Lower leg skin (tissue), 4 donors: ENCODE data around the gene MCM3AP. TPM values are rescaled to one million over a fixed set of nuclear protein-coding genes. Genes with fewer than 3 reads are reported as not detected.
A peak's percentile ranks its signal among the peaks of the same experiment; 100 is the strongest.
"Not testable (repeated sequence)": the region's sequence is repeated elsewhere in the genome, so short reads cannot be mapped to it uniquely, and the experiment has no call there.

ENCODE experiments used
- DNase-seq, 2 donors: peaks; one replicate each; pipeline ENCODE4 v3.0.0-alpha.2; 2019; ENCODE audit warnings: low spot score in 2 of 2
- H3K4me3 ChIP-seq: fragments of 200-600 bp; sonication (generic); 2 replicates; pipeline ENCODE4 v1.5.1; 2017; ENCODE audit warnings: mild to moderate bottlenecking, low read depth; ENCODE audit not compliant: poor library complexity, severe bottlenecking
- CTCF ChIP-seq, 3 donors: fragments of 450-650 bp; IDR thresholded peaks; one replicate each; pipeline ENCODE4 v1.5.1; 2016; ENCODE audit warnings: antibody characterized with exemption in 3 of 3, mild to moderate bottlenecking in 3 of 3, moderate library complexity in 2 of 3
- POLR2A ChIP-seq, 2 donors: fragments of 450-650 bp; IDR thresholded peaks; one replicate each; pipeline ENCODE4 v1.6.1; 2016 to 2017; ENCODE audit warnings: antibody characterized with exemption in 2 of 2, mild to moderate bottlenecking in 1 of 2, moderate library complexity in 1 of 2
- WGBS, 2 donors: methylation state at CpG; one replicate each; pipeline ENCODE4 v1.1.5; 2018; 5-methylcytosine and 5-hydroxymethylcytosine counted together
- intact Hi-C: fragments of 100-400 bp; cut with DNase I; formaldehyde crosslinking; loops from one replicate; pipeline ENCODE4 v1.15.0; 2023; ENCODE audit warnings: low total_unique reads
- total RNA-seq, 4 donors: library from RNA; depleted of rRNA; stranded (reverse); fragments of >200 nt; gene quantifications; one replicate each; pipeline ENCODE4 v1.1.0, GENCODE V29; 2016

The MCM3AP gene
- total RNA-seq, 4 donors from 2014 or later, result 45.5 to 71.4 (median 57.7) TPM

DNA sequence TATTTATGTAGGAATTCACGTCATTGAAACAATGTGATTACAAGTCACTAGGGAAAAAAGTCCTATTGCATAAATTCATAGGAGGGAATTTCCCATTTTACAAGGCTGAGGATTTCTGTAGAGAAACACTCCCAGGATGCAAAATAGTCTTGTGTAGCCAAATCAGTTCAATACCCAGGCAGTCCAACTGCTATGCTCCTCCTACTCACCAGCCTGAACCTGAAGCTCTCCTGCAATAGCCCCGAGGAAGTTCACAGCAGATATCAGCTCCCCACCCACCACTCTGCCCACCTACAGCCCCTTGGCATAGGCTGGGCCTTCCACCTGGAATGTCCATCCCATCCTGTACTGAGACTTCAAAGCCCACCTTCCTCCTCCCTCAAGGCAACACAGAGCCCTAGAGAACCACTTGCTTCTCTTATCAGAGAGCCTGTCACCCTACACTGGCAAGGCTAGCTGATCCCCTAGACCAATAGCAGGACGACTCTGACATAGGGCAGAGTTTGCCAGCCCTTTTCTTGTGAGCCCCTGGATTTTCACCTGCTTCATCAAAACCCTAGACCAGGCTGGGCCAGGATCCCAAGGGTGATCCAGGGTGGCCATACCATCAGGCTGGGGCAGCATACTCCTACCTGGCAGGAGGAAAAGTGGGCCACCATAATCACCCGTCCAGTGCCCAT, 58.4 kb downstream of the MCM3AP start:
- intact Hi-C loops, result no loop called here
- TF ChIP-seq POLR2A (IDR thresholded peaks at IDR 0.05) (no peak), CTCF (IDR thresholded peaks at IDR 0.05) (no peak)
- DNase-seq, result peak in 1 of 2 donors; percentile 84
- 20 to 28% methylated on average over 4 of the region's 4 CpGs for WGBS, 2 donors
- H3K4me3 ChIP-seq, result no peak overlapping the region

- no peak for DNase-seq
- H3K4me3 ChIP-seq, result no peak overlapping the region
- intact Hi-C loops, result no loop called here
- WGBS, 2 donors, result 91 to 92% methylated on average over 1 of the region's 1 CpG
- TF ChIP-seq CTCF (IDR thresholded peaks at IDR 0.05), result no peak
- no peak for TF ChIP-seq POLR2A (IDR thresholded peaks at IDR 0.05)
Observed at GRCh38 chr21:46226146-46226545, 59.3 kb downstream of the MCM3AP start.

- H3K4me3 ChIP-seq, DNase-seq, intact Hi-C loops: not testable (repeated sequence)
- 87 to 92% methylated on average over 18 of the region's 18 CpGs for WGBS, 2 donors
Observed at GRCh38 chr21:46223661-46224060, 61.8 kb downstream of the MCM3AP start.

DNA sequence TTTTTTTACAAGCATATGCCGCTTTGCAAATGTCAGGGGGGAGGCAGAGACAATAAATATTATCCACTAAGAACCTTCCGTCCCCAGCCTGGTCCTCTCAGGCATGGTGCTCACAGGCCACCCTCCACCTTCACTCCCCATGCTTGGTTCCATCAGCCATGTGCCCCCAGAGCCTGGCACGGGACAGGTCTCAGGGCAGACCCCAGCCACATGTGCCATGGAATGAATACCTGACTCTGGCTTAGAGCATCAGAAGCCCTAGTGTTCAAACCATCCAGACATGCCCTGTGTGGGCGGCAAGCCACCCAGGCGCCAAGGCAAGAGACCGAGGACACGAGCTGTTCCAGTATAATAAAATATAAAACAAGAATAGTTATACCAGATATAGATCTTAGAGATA, 62.2 kb downstream of the MCM3AP start:
- intact Hi-C loops, result no loop called here
- H3K4me3 ChIP-seq, result no peak overlapping the region
- DNase-seq, result no peak
- no peak for TF ChIP-seq POLR2A (IDR thresholded peaks at IDR 0.05)
- TF ChIP-seq CTCF (IDR thresholded peaks at IDR 0.05), result no peak
- WGBS, 2 donors, result 84 to 86% methylated on average over 7 of the region's 7 CpGs

DNA sequence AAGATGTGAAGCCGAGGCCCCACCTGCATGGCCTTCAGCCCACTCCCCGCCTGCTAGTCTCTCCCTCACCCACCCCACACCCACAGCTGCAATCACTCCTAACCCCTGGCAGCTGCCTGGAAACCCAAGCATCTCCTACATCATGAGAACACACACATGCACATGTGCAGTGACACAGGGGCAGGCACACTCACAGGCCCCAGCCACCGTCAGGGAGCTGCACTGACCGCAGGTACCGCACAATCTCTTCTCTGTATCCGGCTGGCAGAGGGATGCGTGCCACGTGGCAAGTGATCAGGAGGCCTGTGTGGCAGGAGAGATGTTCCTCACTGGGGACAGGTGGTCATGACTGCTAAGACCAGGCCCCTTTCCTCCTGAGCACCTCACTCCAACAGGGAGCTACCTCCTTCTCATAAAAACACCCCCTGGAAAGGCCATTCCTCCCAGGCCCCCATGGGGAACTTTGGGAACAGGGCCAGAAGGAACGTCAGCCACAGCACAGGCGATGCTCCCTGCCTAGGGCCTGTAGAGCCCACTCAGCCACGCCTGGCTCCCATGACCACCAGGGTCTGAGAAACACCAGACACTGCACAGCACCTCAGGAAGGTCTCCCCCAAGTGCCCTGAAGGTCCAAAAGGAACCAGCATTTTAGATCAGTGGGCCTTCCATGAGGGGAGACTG, 62.8 kb downstream of the MCM3AP start:
- WGBS, 2 donors, result 74 to 83% methylated on average over 8 to 11 of the region's 11 CpGs
- H3K4me3 ChIP-seq, result no peak overlapping the region
- intact Hi-C loops, result no loop called here
- no peak for DNase-seq
- TF ChIP-seq POLR2A (IDR thresholded peaks at IDR 0.05) (no peak), CTCF (IDR thresholded peaks at IDR 0.05) (no peak)

DNA sequence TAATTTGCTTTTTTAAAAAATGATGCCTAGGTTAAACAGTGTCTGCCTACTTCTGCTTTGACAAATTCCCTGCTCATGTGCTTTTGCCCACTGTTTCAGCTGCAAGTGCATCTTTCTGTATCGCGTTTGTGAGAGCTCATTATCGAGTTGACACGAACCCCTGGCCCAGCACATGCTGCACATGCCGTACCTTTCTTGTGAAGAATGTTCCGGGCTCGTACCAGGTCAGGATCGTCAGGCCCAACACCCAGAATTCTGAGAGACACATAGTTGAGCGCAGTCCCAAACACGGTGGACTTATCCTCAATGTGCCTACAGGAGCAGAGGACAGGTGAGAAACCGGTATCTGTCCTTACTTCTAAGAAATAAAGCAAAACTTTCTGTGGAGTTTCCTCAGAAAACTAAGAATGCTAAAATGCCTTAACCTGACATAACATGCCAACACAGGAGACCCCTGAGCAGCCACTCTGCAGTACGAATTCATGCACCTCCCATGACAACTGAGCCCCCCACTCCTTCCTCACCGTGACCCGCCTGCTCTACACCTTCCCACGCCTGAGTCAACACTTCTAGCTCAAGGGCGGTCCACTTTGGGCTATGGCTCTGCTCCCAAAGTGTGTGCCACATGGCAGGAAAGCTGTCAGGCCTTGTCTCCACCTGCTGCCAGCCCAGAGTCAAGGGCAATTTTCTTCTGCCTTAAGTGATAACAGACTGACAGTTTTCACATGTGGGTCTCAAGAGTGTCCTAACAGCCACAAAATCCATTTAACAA, 63.6 kb downstream of the MCM3AP start:
- no peak for TF ChIP-seq CTCF (IDR thresholded peaks at IDR 0.05)
- no peak for DNase-seq
- H3K4me3 ChIP-seq, result no peak overlapping the region
- intact Hi-C loops, result no loop called here
- 77 to 91% methylated on average over 16 of the region's 16 CpGs for WGBS, 2 donors
